ENCODE measurements around the gene SIRPB1. TPM values are rescaled to one million over a fixed set of nuclear protein-coding genes. Genes with fewer than 3 reads are reported as not detected.
"Not testable (repeated sequence)": the region's sequence is repeated elsewhere in the genome, so short reads cannot be mapped to it uniquely, and the experiment has no call there.

Gene SIRPB1
- total RNA-seq, 1 donor = 22.8 TPM

DNA sequence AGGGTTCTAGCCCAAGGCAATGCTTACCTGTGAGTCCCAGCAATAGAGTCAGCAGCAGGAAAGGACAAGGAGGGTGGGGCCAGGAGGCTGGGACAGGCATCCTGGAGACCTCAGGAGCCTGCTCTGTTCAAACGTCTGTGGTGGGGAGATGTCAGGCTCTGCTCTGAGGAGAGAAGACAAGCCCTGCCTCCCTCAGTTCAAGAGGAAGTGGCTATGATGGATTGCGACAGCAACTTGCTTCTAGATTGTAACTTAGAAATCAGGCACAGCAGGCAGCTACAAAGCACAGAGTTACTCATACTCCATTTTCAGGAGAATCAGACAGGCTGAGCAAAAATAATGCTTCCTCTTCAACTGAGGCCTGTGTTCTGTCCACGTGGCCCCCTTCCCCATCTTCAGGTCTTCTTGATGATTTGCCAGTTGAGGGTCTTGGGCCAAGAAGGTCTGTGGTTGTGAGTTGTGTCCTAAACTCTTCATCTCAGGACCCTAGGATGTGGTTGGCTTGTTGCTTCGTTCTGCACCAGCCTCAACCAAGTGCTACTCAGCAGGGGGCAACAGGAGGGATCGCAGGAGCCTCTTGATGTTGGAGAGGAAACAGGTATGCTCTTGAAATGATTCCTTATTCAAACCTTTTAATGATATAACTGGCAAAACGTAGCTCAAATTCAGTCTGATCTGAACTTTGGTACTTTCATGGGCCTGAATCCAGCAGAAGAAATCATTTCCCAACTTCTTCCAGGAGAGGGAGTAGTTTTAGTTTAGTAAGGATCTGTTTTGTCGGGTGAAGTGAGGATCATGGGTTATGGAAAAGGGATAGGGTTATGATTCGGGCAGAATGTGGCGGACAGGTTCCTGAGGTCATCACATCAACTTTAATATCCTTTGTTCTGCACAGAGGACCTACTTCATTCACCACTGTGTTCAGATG is 31.0 kb downstream of the SIRPB1 start:
- no peak overlapping the region for H3K4me3 ChIP-seq (ENCODE audit: low read length)
- H3K9me3 ChIP-seq (ENCODE audit: low read depth, low read length) = no peaks in the 10 kb centered on the region
- no peaks in the 10 kb centered on the region for H3K27me3 ChIP-seq (ENCODE audit: insufficient read depth, low read length)
- H3K4me1 ChIP-seq (ENCODE audit: insufficient read depth, low read length) = no peaks in the 10 kb centered on the region

- no peaks in the 10 kb centered on the region for H3K27me3 ChIP-seq (ENCODE audit: insufficient read depth, low read length)
- H3K9me3 ChIP-seq (ENCODE audit: low read depth, low read length) = no peaks in the 10 kb centered on the region
- no peak overlapping the region for H3K4me3 ChIP-seq (ENCODE audit: low read length)
- no peaks in the 10 kb centered on the region for H3K4me1 ChIP-seq (ENCODE audit: insufficient read depth, low read length)
Measured at GRCh38 chr20:1587781-1588532, 31.9 kb downstream of the SIRPB1 start.

GRCh38 chr20:1579488-1579887 is 40.3 kb downstream of the SIRPB1 start:
- Histone ChIP-seq H3K4me1 (ENCODE audit: insufficient read depth, low read length) (peaks cover 21% of the 10 kb centered on the region), H3K4me3 (ENCODE audit: low read length) (no peak overlapping the region), H3K27me3 (ENCODE audit: insufficient read depth, low read length) (no peaks in the 10 kb centered on the region), H3K9me3 (ENCODE audit: low read depth, low read length) (no peaks in the 10 kb centered on the region)

DNA sequence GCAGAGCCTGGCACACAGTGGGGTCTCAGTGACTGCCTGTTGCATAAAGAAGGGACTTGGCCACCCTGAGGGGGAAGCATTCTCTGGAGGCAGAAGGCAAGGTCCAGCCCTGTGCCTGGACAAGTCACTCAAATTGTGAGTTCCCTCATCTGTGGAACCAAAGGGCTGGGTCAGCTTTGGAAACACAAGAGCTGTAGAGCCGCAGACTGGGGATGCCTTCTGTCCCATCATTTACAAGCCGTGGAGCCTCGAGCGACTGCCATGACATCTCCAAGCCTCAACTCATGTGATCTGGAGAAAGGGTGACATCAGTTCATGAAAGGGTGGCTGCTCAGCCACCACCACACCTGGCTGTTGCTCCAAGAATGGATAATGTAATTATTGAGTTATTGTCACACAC is 41.9 kb downstream of the SIRPB1 start:
- H3K4me1 ChIP-seq (ENCODE audit: insufficient read depth, low read length) = peaks cover 21% of the 10 kb centered on the region

DNA sequence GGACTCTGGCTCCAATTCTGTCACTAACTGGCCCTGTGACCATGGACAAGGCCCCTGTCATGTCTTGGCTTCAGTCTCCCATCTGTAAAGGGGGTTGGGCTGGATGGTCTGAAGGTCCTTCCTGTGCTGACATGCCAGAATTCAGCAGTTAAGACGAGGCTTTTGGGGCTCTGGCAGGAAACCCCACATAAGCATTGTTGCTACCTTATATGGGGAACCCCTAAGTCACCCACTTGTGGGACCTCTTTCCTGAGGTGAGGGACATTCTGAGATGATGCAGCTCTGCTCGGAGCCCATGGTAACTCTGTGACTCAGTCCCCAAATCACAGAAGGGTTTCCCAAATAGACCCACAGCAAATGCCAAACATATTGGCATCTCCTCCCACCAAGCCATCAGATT is 42.5 kb downstream of the SIRPB1 start:
- not testable (repeated sequence) for H3K4me3 ChIP-seq (ENCODE audit: low read length); H3K9me3 ChIP-seq (ENCODE audit: low read depth, low read length); H3K27me3 ChIP-seq (ENCODE audit: insufficient read depth, low read length)
- peaks cover 21% of the 10 kb centered on the region for H3K4me1 ChIP-seq (ENCODE audit: insufficient read depth, low read length)

More for the DNA sequence above, 41.9 kb downstream of the SIRPB1 start:
- H3K27me3 ChIP-seq (ENCODE audit: insufficient read depth, low read length) = no peaks in the 10 kb centered on the region
- no peaks in the 10 kb centered on the region for H3K9me3 ChIP-seq (ENCODE audit: low read depth, low read length)
- H3K4me3 ChIP-seq (ENCODE audit: low read length) = no peak overlapping the region

DNA sequence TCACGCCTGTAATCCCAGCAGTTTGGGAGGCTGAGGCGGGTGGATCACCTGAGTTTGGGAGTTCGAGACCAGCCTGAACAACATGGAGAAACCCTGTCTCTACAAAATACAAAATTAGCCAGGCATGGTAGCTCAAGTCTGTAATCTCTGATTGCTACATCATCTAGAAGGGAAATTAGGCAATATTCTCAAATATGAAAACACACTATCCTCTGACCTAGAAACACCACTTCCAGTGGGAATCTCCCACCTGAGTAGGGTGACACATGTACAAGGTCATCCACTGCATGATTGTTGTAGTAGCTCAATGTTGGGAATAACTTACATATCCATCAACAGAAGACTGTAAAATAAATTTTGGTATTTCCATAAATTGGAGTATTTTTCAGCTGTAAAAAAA is 43.2 kb downstream of the SIRPB1 start:
- no peaks in the 10 kb centered on the region for H3K27me3 ChIP-seq (ENCODE audit: insufficient read depth, low read length)

GRCh38 chr20:1576003-1576402 is 43.8 kb downstream of the SIRPB1 start:
- H3K4me1 ChIP-seq (ENCODE audit: insufficient read depth, low read length) = peaks cover 22% of the 10 kb centered on the region
- H3K4me3 ChIP-seq (ENCODE audit: low read length); H3K27me3 ChIP-seq (ENCODE audit: insufficient read depth, low read length); H3K9me3 ChIP-seq (ENCODE audit: low read depth, low read length): not testable (repeated sequence)

More for the DNA sequence above, 43.2 kb downstream of the SIRPB1 start:
- H3K4me3 ChIP-seq (ENCODE audit: low read length) = no peak overlapping the region
- peaks cover 21% of the 10 kb centered on the region for H3K4me1 ChIP-seq (ENCODE audit: insufficient read depth, low read length)
- H3K9me3 ChIP-seq (ENCODE audit: low read depth, low read length) = no peaks in the 10 kb centered on the region

DNA sequence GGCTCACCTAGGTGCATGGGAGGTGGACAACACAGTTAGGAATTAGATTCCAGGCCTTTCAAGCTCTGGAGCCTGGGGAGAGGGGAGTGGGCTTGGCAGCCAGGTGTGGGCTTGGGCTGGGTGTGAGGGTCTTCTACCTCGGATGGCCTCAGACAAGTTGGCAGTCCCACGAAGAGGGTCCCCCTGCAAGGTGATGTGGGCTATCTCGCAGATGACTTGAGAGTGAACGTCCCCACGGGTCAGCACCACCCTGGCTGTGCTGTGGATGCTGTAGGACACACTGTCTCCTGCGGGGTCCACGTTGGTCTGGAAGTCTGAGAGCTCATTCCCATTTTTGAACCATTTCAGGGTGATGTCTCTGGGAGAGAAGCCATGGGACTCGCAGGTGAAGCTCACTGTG is 48.2 kb downstream of the SIRPB1 start:
- H3K4me1 ChIP-seq (ENCODE audit: insufficient read depth, low read length) = peaks cover 46% of the 10 kb centered on the region
- H3K27me3 ChIP-seq (ENCODE audit: insufficient read depth, low read length); H3K4me3 ChIP-seq (ENCODE audit: low read length); H3K9me3 ChIP-seq (ENCODE audit: low read depth, low read length): not testable (repeated sequence)

Other genes starting within 250 kb of the SIRPB1 start
- 102 TPM for gene FKBP1A, start 227.0 kb downstream of the SIRPB1 start, total RNA-seq
- gene NSFL1C, start 153.2 kb downstream of the SIRPB1 start, total RNA-seq = 28.1 TPM
- gene SIRPB2, start 128.6 kb downstream of the SIRPB1 start, total RNA-seq = 8.8 TPM
- 0.42 TPM for gene SIRPD, start 62.3 kb downstream of the SIRPB1 start, total RNA-seq
- gene SIRPG, start 37.8 kb upstream of the SIRPB1 start, total RNA-seq = 6.8 TPM

Data from mononuclear cell (primary cell).